GM12878 (cell line): ENCODE measurements around the gene GTF2H1. TPM values are rescaled to one million over a fixed set of nuclear protein-coding genes. Genes with fewer than 3 reads are reported as not detected.

Source experiments
- CBX5 ChIP-seq: sonication (generic); IDR thresholded peaks from 2 replicates; pipeline ENCODE4 v1.6.1; 2016; ENCODE audit warnings: low read depth, moderate library complexity, mild to moderate bottlenecking, inconsistent platforms
- GABPA ChIP-seq: IDR thresholded peaks from 2 replicates; pipeline ENCODE4 v1.6.1; 2014; ENCODE audit warnings: antibody characterized with exemption, low read depth, mild to moderate bottlenecking, inconsistent platforms
- IKZF2 ChIP-seq, 2 experiments: fragments of 450-650 bp; IDR thresholded peaks; 2 replicates each; pipeline ENCODE4 v1.6.1; 2017; ENCODE audit warnings: mild to moderate bottlenecking in 2 of 2, moderate library complexity in 2 of 2
- JUNB ChIP-seq: IDR thresholded peaks from 2 replicates; pipeline ENCODE4 v1.6.1; 2016; ENCODE audit warnings: antibody characterized with exemption, mild to moderate bottlenecking
- MEF2A ChIP-seq: IDR thresholded peaks from 2 replicates; pipeline ENCODE4 v1.6.1; 2011; ENCODE audit warnings: low read depth, mild to moderate bottlenecking, low read length, moderate library complexity; ENCODE audit not compliant: insufficient read depth
- MTA3 ChIP-seq: IDR thresholded peaks from 2 replicates; pipeline ENCODE4 v1.6.1; 2012; ENCODE audit warnings: low read length, inconsistent platforms, borderline replicate concordance
- NRF1 ChIP-seq: conservative IDR thresholded peaks from 2 replicates; pipeline ENCODE4 v1.6.1; 2011; ENCODE audit warnings: mild to moderate bottlenecking, low read depth, low read length, improper control_type of control experiment
- PML ChIP-seq: IDR thresholded peaks from 2 replicates; pipeline ENCODE4 v1.6.1; 2012; ENCODE audit warnings: low read length, inconsistent platforms
- POU2F2 ChIP-seq: IDR thresholded peaks from 3 replicates; pipeline ENCODE4 v1.6.1; 2011; ENCODE audit warnings: low read depth, mild to moderate bottlenecking, low read length, borderline replicate concordance
- SIX5 ChIP-seq: IDR thresholded peaks from 2 replicates; pipeline ENCODE4 v1.6.1; 2011; ENCODE audit warnings: mild to moderate bottlenecking, low read depth, low read length, moderate library complexity; ENCODE audit not compliant: severe bottlenecking
- SRF ChIP-seq, 2 experiments: IDR thresholded peaks; 2 replicates each; pipeline ENCODE4 v1.6.1; 2011; ENCODE audit warnings: low read depth in 2 of 2, low read length in 2 of 2, mild to moderate bottlenecking in 1 of 2, moderate library complexity in 1 of 2
- STAT1 ChIP-seq: fragments of 450-650 bp; conservative IDR thresholded peaks from 2 replicates; pipeline ENCODE4 v1.6.1; 2014; ENCODE audit warnings: antibody characterized with exemption, mild to moderate bottlenecking
- SUZ12 ChIP-seq: fragments of 200-600 bp; sonication (generic); IDR thresholded peaks from one replicate; pipeline ENCODE4 v1.6.1; 2018; ENCODE audit warnings: antibody characterized with exemption, mild to moderate bottlenecking; ENCODE audit not compliant: unreplicated experiment
- TAF1 ChIP-seq: IDR thresholded peaks from 2 replicates; pipeline ENCODE4 v1.6.1; 2011; ENCODE audit warnings: mild to moderate bottlenecking, low read depth, low read length, borderline replicate concordance
- ZBED1 ChIP-seq: IDR thresholded peaks from 2 replicates; pipeline ENCODE4 v1.6.1; 2016; ENCODE audit warnings: borderline replicate concordance
- ZNF24 ChIP-seq: fragments of 450-650 bp; IDR thresholded peaks from 2 replicates; pipeline ENCODE4 v1.6.1; 2017; ENCODE audit warnings: antibody characterized with exemption, mild to moderate bottlenecking
- polyA plus RNA-seq, 11 experiments: library from polyadenylated mRNA; depleted of rRNA in 4 of 11; unstranded in 6 of 11; stranded (reverse) in 5 of 11; fragments of >200 nt; fragmentation: Nextera tagmentation in 4 of 11; fragmentation: Illumina TruSeq in 1 of 11; extraction: Ambion mirVana in 4 of 11; extraction: Trizol in 1 of 11; gene quantifications; 1 replicate in 1 of 11; 2 replicates in 10 of 11; pipeline versions ENCODE4 v1.2.1 to v1.2.3, GENCODE V29; 2011 to 2016; ENCODE audit warnings: inconsistent platforms in 2 of 11, missing spikeins in 2 of 11, low read depth in 1 of 11
- total RNA-seq, 4 experiments: library from RNA; depleted of rRNA in 3 of 4; stranded (reverse); fragments of >200 nt in 3 of 4; fragmentation: Illumina TruSeq in 1 of 4; extraction: Trizol in 1 of 4; gene quantifications; 2 replicates each; pipeline versions ENCODE4 v1.2.1 to v1.2.3, GENCODE V29; 2013 to 2021
- TF ChIP-seq, protein P1 (sequence below): fragments of 450-650 bp; IDR thresholded peaks from 2 replicates; pipeline ENCODE4 v1.6.1; 2017; ENCODE audit warnings: mild to moderate bottlenecking
- TF ChIP-seq, protein P2 (sequence below): IDR thresholded peaks from 2 replicates; pipeline ENCODE4 v1.6.1; 2011; ENCODE audit warnings: borderline replicate concordance, low read depth, mild to moderate bottlenecking, moderate library complexity, low read length; ENCODE audit not compliant: insufficient read depth, poor library complexity, severe bottlenecking
- TF ChIP-seq, protein P3 (sequence below): fragments of 450-650 bp; conservative IDR thresholded peaks from 2 replicates; pipeline ENCODE4 v1.6.1; 2017; ENCODE audit warnings: mild to moderate bottlenecking, moderate library complexity
- TF ChIP-seq, protein P4 (sequence below): fragments of 450-650 bp; IDR thresholded peaks from 2 replicates; pipeline ENCODE4 v1.6.1; 2017; ENCODE audit warnings: mild to moderate bottlenecking, moderate library complexity
- TF ChIP-seq, protein P5 (sequence below): IDR thresholded peaks from 2 replicates; pipeline ENCODE4 v1.6.1; 2012; ENCODE audit warnings: low read depth, low read length, improper control_type of control experiment

GTF2H1 gene
- total and polyA plus RNA-seq, 10 of the 15 experiments (the other 5 are each of a cell fraction or from before 2014, with no cell fraction given): 36.7 to 68.8 (median 46.6) TPM

DNA sequence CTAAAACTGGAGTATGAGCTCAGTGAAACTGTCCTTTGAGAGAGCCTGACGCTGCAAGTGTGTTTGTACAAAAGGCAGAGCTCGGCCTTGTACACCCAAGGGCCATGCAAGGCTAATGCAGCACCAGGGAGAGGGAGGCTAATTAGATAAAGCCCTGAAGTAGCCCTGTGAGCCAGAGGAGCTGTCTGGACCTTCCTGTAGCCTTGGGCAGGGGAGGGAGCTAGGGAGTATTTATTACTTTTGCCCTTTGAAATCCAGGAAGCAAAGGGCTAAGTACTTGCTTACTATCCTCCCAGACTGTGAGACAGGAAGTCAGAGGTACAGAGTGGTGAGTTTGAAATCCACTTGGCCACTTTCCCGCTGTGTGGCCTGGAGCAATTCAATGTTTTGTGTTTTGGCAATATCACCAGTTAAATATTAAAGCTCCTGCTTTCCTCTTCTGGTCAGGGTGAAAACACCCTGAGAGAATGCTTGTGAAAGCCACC, 61.8 kb downstream of the GTF2H1 start (continued):
- no peak for TF ChIP-seq MEF2A
- peak; percentile 41 for TF ChIP-seq JUNB
- no peak for TF ChIP-seq STAT1
- TF ChIP-seq PML: peak; percentile 76; the same call in 1 of the 2 replicates
- TF ChIP-seq, protein P1, sequence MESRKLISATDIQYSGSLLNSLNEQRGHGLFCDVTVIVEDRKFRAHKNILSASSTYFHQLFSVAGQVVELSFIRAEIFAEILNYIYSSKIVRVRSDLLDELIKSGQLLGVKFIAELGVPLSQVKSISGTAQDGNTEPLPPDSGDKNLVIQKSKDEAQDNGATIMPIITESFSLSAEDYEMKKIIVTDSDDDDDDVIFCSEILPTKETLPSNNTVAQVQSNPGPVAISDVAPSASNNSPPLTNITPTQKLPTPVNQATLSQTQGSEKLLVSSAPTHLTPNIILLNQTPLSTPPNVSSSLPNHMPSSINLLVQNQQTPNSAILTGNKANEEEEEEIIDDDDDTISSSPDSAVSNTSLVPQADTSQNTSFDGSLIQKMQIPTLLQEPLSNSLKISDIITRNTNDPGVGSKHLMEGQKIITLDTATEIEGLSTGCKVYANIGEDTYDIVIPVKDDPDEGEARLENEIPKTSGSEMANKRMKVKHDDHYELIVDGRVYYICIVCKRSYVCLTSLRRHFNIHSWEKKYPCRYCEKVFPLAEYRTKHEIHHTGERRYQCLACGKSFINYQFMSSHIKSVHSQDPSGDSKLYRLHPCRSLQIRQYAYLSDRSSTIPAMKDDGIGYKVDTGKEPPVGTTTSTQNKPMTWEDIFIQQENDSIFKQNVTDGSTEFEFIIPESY: no peak
- TF ChIP-seq, protein P2, sequence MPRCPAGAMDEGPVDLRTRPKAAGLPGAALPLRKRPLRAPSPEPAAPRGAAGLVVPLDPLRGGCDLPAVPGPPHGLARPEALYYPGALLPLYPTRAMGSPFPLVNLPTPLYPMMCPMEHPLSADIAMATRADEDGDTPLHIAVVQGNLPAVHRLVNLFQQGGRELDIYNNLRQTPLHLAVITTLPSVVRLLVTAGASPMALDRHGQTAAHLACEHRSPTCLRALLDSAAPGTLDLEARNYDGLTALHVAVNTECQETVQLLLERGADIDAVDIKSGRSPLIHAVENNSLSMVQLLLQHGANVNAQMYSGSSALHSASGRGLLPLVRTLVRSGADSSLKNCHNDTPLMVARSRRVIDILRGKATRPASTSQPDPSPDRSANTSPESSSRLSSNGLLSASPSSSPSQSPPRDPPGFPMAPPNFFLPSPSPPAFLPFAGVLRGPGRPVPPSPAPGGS: no peak
- TF ChIP-seq, protein P3, sequence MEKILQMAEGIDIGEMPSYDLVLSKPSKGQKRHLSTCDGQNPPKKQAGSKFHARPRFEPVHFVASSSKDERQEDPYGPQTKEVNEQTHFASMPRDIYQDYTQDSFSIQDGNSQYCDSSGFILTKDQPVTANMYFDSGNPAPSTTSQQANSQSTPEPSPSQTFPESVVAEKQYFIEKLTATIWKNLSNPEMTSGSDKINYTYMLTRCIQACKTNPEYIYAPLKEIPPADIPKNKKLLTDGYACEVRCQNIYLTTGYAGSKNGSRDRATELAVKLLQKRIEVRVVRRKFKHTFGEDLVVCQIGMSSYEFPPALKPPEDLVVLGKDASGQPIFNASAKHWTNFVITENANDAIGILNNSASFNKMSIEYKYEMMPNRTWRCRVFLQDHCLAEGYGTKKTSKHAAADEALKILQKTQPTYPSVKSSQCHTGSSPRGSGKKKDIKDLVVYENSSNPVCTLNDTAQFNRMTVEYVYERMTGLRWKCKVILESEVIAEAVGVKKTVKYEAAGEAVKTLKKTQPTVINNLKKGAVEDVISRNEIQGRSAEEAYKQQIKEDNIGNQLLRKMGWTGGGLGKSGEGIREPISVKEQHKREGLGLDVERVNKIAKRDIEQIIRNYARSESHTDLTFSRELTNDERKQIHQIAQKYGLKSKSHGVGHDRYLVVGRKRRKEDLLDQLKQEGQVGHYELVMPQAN: no peak
- TF ChIP-seq ZBED1: no peak
- no peak for TF ChIP-seq POU2F2
- TF ChIP-seq IKZF2 (IDR thresholded peaks at IDR 0.05): peak in 1 of 2 experiments; percentile 13; a peak in 1 of 4 replicates
- no peak for TF ChIP-seq SRF (IDR thresholded peaks at IDR 0.05; ENCODE audit: low read depth in 2 of 2, low read length in 2 of 2)
- TF ChIP-seq CBX5: 0 out of 2 replicates have a peak, but pooled peaks have one; percentile 2
- no peak for TF ChIP-seq ZNF24
- TF ChIP-seq, protein P4, sequence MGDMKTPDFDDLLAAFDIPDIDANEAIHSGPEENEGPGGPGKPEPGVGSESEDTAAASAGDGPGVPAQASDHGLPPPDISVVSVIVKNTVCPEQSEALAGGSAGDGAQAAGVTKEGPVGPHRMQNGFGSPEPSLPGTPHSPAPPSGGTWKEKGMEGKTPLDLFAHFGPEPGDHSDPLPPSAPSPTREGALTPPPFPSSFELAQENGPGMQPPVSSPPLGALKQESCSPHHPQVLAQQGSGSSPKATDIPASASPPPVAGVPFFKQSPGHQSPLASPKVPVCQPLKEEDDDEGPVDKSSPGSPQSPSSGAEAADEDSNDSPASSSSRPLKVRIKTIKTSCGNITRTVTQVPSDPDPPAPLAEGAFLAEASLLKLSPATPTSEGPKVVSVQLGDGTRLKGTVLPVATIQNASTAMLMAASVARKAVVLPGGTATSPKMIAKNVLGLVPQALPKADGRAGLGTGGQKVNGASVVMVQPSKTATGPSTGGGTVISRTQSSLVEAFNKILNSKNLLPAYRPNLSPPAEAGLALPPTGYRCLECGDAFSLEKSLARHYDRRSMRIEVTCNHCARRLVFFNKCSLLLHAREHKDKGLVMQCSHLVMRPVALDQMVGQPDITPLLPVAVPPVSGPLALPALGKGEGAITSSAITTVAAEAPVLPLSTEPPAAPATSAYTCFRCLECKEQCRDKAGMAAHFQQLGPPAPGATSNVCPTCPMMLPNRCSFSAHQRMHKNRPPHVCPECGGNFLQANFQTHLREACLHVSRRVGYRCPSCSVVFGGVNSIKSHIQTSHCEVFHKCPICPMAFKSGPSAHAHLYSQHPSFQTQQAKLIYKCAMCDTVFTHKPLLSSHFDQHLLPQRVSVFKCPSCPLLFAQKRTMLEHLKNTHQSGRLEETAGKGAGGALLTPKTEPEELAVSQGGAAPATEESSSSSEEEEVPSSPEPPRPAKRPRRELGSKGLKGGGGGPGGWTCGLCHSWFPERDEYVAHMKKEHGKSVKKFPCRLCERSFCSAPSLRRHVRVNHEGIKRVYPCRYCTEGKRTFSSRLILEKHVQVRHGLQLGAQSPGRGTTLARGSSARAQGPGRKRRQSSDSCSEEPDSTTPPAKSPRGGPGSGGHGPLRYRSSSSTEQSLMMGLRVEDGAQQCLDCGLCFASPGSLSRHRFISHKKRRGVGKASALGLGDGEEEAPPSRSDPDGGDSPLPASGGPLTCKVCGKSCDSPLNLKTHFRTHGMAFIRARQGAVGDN: peak; percentile 13; the same call in 1 of the 2 replicates
- no peak for TF ChIP-seq NRF1
- TF ChIP-seq TAF1: no peak; the same call in 1 of the 2 replicates
- TF ChIP-seq MTA3: peak; percentile 68; the same call in 1 of the 2 replicates
- TF ChIP-seq SIX5: no peak
- TF ChIP-seq SUZ12: no peak
- TF ChIP-seq, protein P5, sequence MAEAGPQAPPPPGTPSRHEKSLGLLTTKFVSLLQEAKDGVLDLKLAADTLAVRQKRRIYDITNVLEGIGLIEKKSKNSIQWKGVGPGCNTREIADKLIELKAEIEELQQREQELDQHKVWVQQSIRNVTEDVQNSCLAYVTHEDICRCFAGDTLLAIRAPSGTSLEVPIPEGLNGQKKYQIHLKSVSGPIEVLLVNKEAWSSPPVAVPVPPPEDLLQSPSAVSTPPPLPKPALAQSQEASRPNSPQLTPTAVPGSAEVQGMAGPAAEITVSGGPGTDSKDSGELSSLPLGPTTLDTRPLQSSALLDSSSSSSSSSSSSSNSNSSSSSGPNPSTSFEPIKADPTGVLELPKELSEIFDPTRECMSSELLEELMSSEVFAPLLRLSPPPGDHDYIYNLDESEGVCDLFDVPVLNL: no peak
- no peak for TF ChIP-seq GABPA
